Stimulated activated CD4-positive, alpha-beta T cell treated with anti-CD3 and anti-CD28 coated beads, Interleukin-12 subunit alpha, Interleukin-12 subunit beta, amount 100 ng/mL, for 48 hours (primary cell): ENCODE results near the gene ZNRF3.
"Not testable (repeated sequence)": the region's sequence is repeated elsewhere in the genome, so short reads cannot be mapped to it uniquely, and the experiment has no call there.

ENCODE experiments used
- DNase-seq, 3 donors: peaks; one replicate each; pipeline ENCODE4 v3.0.0-alpha.2; 2020; ENCODE audit warnings: low read depth in 2 of 3, low spot score in 1 of 3

ZNRF3 gene

GRCh38 chr22:29030618-29031226 is 147.3 kb downstream of the ZNRF3 start:
- no peak for DNase-seq

DNA sequence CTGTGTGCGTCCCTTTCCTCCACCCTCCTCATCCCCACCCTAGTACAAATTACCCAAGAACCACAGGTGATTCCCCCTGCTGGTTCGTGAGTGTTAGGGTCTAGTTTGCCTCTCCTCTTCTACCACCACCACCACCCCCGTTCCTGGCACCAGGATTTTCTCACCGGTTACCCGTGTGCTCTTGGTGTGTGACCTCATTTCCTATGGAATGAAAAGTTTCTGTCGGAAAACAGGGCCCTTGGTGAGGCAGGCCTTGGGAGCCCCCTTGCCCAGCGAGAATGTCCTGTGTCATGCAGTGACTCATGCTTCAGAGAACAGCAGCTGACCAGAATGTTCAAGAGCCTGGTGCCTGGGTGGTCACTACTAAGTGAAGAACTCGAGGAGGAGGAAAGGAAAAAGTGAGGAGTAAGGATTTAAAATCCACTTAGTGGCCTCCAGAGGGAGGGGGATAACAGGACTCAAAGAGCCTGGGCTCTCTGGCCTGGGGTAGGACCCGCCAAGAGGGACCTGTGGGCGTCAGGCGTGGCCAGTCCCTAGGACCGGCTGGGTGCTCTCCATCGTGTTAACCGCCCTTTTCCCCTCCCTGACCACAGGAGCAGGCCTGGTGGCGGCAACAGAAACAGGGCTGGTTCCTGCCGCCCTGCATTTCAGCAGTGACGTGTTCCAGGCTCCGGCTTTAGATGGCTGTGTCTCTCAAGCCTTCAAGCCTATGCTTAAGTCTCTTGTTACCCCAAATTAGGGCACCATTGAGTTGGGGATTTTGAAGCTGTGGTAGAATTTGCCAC is 148.0 kb downstream of the ZNRF3 start:
- no peak for DNase-seq

DNA sequence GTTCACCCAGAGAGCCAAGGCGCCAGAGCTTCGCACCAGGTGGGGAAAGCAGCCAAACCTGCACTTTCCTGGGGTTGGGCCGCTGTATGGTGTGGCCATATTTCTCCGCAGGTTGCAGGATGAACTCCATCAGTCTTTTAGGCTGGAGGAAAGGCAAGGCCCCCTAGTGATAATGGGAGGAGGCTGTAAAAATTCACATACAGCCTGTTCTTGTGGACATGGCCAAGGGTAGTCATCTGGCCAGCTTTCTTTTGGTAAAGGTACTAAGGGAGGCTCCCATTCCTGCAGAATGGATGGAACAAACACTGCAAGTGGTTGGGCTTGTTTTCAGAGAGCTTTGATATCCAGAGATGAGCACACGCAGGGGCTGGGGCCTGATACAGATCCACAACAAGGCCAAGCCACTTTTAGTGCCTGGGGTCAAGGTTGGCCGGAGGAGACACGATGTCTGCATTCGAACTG is 148.7 kb downstream of the ZNRF3 start:
- DNase-seq: no peak

DNA sequence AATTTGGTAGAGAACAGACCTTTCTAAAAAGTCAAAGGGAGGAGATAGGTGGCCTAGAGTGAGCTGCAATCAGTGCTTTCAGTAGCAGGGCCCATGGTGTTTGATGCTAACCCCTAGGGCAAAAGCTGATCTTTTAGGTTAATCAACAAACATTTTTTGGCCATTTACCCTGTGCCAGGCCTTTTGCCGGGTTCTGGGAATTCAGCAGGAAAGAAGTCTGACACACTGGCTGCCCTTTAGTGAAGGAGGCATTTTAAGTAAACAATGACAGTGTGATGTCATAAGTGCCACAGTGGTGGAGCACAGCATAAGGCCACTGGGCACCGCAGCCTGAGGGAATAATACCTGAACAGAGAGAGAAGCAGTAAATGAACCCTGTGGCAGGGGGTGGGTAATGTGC is 149.2 kb downstream of the ZNRF3 start:
- DNase-seq: no peak

DNA sequence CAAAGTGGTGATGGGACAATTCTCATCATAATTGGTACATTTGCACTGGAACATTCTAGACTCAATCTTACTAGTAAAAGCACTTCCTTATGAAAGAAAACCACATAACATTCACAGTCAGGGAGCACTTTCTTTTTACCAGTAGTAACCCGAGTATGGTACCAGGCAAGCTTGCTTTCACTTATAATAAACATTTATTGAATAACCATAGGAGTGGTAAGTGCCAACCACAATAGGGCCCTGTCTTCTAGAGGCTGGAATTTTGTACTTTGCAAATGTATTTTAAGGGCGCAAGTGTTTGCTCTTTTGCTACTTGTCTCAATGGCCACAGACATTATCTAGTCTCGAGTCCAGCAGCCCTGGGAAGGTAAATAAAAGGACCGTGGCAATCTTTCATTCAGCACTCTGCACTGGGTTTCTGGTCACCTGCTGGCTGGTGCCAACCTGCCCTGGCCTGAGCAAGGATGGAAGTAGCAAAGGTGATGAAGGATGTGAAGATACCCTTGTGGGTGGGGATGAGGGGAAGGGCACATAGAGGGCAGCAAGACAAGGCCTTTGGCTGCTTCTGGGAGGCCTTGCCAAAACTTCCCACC is 154.1 kb downstream of the ZNRF3 start:
- DNase-seq: no peak

GRCh38 chr22:29039148-29039547 is 155.8 kb downstream of the ZNRF3 start:
- DNase-seq: no peak

DNA sequence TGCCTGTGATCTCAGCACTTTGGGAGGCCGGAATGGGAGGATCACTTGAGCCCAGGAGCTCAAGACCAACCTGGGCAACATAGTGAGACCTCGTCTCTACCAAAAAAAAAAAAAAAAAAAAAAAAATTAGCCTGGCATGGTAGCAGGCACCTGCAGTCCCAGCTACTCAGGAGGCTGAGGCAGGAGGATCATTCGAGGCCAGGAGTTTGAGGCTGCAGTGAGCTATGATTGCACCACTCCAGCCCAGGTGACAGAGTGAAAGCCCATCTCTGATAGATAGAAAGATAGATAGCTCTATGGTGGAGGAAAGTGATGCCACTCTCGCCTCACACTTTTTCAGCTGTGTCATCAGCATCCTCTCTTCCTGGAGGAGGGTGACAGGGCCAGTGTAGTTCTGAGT is 156.3 kb downstream of the ZNRF3 start:
- DNase-seq: not testable (repeated sequence)

GRCh38 chr22:29040385-29041275 is 157.3 kb downstream of the ZNRF3 start:
- DNase-seq: peak; percentile 10 to 64 (median 34)

DNA sequence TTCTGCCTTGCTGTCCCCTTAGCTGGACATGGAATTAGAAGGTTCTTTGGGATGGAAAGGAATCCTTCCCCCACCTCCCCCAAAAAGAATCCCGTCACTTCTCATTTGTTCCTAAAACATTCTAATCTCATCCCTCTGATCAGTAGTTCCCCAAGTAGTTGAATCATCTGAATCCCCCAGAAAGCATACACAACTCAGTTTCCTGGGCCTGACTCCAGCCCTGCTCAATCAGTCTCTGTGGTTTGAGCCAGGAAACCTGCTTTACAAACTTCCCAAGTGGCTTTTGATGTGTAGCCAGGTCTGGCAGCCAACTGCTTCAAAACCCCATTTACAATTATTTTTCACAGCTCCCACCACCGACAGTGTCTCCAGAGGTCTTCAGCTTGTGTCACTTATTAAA is 158.0 kb downstream of the ZNRF3 start:
- no peak for DNase-seq

- DNase-seq: no peak
Observed at GRCh38 chr22:29043906-29044575, 160.7 kb downstream of the ZNRF3 start.

- DNase-seq: no peak
Observed at GRCh38 chr22:29044657-29045176, 161.3 kb downstream of the ZNRF3 start.

DNA sequence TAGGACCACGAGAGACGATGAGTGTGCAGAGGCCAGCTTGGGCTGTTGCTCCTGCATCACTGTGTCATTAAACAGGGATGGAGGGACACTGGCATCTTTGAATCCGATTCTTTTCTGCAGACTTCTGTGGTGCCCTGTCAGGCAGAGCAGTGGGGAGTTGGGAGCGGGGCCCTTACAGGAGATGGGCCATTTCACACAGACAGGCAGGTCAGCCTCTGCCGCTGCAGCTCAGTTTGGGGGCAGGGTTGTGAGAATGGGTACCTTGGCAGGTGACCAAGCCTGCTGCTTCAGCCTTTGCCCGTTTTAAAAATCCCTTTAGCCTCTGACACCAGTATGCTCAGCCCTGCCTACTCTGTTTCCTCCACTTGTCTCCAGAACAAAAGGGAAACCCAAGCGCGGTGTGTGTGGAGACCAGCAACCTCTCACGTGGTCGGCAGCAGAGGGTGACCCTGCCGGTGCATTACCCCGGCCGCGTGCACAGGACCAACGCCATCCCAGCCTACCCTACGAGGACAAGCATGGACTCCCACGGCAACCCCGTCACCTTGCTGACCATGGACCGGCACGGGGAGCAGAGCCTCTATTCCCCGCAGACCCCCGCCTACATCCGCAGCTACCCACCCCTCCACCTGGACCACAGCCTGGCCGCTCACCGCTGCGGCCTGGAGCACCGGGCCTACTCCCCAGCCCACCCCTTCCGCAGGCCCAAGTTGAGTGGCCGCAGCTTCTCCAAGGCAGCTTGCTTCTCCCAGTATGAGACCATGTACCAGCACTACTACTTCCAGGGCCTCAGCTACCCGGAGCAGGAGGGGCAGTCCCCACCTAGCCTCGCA is 165.7 kb downstream of the ZNRF3 start:
- DNase-seq: no peak

GRCh38 chr22:29049655-29050263 is 166.4 kb downstream of the ZNRF3 start:
- DNase-seq: no peak

DNA sequence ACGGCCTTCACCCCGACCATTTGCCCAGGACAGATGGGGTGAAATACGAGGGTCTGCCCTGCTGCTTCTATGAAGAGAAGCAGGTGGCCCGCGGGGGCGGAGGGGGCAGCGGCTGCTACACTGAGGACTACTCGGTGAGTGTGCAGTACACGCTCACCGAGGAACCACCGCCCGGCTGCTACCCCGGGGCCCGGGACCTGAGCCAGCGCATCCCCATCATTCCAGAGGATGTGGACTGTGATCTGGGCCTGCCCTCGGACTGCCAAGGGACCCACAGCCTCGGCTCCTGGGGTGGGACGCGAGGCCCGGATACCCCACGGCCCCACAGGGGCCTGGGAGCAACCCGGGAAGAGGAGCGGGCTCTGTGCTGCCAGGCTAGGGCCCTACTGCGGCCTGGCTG is 167.1 kb downstream of the ZNRF3 start:
- no peak for DNase-seq

- DNase-seq: no peak
Observed at GRCh38 chr22:29053048-29053702, 169.8 kb downstream of the ZNRF3 start.

DNA sequence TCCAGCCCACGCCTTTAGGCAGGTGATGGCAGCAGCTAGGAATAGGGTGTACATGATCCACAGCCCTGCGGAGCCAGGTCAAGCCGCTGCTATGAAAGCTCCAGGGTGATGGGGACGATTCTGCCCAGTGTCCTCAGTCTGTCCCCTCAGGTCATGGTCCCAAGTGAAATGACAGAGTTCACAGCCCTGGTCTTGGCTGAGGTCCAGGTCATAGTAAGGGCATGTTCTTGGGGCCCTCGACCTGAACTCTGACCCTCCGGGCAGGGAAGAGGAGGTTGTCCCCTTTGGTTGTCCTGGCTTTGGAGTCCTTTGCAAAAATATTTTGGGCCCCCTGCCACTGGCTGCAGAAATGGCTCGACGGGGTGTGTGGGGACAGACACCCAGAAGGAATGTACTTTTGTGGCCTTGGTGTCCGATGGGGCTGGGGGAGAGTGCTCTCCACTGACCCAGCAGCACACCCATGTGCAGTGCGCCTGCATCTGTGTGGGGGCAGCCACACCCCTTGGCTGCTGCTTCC is 170.9 kb downstream of the ZNRF3 start:
- DNase-seq: no peak

DNA sequence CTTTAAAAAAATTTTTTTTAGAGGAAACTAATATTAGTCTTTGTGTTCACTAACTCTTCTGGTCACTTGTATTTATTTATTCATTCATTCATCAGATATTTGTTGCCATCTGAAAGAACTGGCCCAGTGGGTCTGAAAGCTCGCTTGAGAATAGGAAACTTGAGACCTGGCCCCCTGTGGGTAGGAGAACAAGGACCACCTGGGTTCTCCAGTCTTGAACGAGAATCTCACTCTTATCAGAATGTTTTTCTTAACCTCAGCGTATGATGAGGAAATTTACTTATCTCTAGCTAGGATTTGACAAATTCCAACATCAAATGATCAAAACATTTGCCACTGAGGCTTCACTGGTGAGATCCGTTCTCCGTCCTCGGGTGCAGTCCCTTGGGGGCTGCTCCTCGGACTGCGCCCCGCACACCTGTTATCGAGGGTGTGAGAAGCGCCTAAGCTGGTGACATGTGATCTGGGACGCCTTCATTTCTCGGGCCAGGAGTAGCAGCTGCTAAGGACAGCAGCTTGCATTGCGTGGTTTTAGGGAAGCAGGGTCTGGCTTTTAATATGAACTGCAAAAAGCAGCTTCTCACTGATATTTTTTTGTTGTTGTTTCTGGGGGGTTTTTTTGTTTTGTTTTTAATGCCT is 171.9 kb downstream of the ZNRF3 start:
- no peak for DNase-seq

DNA sequence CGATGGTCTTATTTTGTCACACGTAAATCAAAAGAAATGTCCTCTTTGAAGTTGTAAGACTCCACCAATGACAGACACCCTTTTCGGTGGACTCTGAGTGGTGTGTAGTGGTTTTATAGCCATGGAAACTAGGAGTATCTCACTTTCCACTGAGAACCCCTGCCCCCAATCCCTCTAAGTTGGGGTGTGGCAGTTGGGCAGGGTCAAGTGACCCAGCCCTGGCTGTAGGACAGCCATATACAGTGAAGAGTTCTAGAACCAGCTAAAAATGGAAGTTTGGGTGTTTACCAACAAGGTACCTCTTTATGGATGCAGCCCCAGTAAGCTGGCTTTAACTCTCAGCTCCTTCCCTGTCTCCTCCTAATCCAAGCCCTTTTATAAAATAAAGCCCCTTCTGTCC is 173.1 kb downstream of the ZNRF3 start:
- DNase-seq: no peak
